Neural cell (in vitro differentiated cells): ENCODE results near the gene SLC26A9.

Source experiments
- EZH2 ChIP-seq: fragments of 200-600, 300-800 bp; shearing (Covaris generic), sonication (generic); IDR thresholded peaks from 2 replicates; pipeline ENCODE4 v1.6.1; 2014; ENCODE audit warnings: antibody characterized with exemption, low read length, borderline replicate concordance, mild to moderate bottlenecking; ENCODE audit not compliant: insufficient read depth, poor library complexity, severe bottlenecking
- POLR2AphosphoS5 ChIP-seq: IDR thresholded peaks from 2 replicates; pipeline ENCODE4 v1.6.1; 2012
- RAD21 ChIP-seq: fragments of 450-650 bp; conservative IDR thresholded peaks from 2 replicates; pipeline ENCODE4 v1.6.1; 2014; ENCODE audit warnings: antibody characterized with exemption, mild to moderate bottlenecking, moderate library complexity
- SMC3 ChIP-seq: fragments of 450-650 bp; conservative IDR thresholded peaks from 2 replicates; pipeline ENCODE4 v1.6.1; 2014; ENCODE audit warnings: antibody characterized with exemption, mild to moderate bottlenecking, moderate library complexity; ENCODE audit not compliant: poor library complexity
- TAF1 ChIP-seq: IDR thresholded peaks from 2 replicates; pipeline ENCODE4 v1.6.1; 2012; ENCODE audit warnings: low read depth
- TF ChIP-seq, protein P1 (sequence below): fragments of 450-650 bp; IDR thresholded peaks from 2 replicates; pipeline ENCODE4 v1.5.1; 2014; ENCODE audit warnings: antibody characterized with exemption, mild to moderate bottlenecking, moderate library complexity; ENCODE audit not compliant: poor library complexity, severe bottlenecking

DNA sequence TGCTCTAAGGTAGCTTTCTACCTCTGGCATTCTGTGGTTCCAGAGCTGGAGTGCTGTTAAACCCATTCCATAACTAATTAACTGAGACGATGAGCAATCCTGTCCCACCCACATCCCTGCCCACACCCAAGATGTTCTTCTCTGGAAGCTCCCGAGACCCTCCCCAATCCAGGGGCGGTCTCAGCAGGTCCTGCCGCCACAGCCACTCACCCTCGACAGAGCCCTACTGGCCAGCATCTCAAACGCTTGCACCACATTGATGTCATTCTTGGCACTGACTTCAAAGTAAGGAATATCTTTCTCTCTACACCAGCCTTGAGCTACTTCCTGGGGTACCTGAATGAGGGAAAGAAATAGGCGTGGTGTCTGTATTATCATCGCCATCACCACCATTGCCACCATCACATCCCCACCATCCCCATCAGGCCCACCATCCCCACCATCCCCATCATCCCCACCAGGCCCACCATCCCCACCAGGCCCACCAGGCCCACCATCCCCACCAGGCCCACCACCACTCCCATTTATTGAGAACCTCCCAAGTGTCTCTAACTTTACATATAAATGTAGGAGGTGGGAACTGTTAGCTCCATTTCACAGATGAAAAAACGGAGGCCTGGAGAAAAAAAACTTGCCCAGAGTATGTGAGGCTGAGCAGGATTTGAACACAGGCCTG is 42.2 kb upstream of the SLC26A9 start:
- TF ChIP-seq, protein P1, sequence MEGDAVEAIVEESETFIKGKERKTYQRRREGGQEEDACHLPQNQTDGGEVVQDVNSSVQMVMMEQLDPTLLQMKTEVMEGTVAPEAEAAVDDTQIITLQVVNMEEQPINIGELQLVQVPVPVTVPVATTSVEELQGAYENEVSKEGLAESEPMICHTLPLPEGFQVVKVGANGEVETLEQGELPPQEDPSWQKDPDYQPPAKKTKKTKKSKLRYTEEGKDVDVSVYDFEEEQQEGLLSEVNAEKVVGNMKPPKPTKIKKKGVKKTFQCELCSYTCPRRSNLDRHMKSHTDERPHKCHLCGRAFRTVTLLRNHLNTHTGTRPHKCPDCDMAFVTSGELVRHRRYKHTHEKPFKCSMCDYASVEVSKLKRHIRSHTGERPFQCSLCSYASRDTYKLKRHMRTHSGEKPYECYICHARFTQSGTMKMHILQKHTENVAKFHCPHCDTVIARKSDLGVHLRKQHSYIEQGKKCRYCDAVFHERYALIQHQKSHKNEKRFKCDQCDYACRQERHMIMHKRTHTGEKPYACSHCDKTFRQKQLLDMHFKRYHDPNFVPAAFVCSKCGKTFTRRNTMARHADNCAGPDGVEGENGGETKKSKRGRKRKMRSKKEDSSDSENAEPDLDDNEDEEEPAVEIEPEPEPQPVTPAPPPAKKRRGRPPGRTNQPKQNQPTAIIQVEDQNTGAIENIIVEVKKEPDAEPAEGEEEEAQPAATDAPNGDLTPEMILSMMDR = no peak
- no peak for TF ChIP-seq EZH2
- TF ChIP-seq SMC3 = no peak
- no peak for TF ChIP-seq POLR2AphosphoS5
- TF ChIP-seq RAD21 = no peak
- no peak for TF ChIP-seq TAF1
